Measurements from ENCODE around the gene MYO7A. TPM values are rescaled to one million over a fixed set of nuclear protein-coding genes. Genes with fewer than 3 reads are reported as not detected.

Gene MYO7A
- total and polyA plus RNA-seq, 2 donors (not counting 1 experiment from before 2014, with no cell fraction given) = 0.03 to 0.07 TPM

GRCh38 chr11:77178150-77178549 is 50.1 kb downstream of the MYO7A start:
- Mint-ChIP-seq H3K9me3 (ENCODE audit: insufficient read depth) (no peaks in the 10 kb centered on the region), H3K4me1 (peaks cover 15% of the 10 kb centered on the region), H3K27me3 (no peaks in the 10 kb centered on the region), H3K27ac (no peak overlapping the region), H3K4me3 (no peak overlapping the region)
- Histone ChIP-seq H2AFZ (ENCODE audit: insufficient read depth, low read depth, low read length, poor library complexity, severe bottlenecking) (no peak overlapping the region), H3K9me3 (ENCODE audit: control extremely low read depth in 1 of 3, control insufficient read depth in 2 of 3, insufficient read depth in 1 of 3, low read length in 2 of 3) (no peaks in the 10 kb centered on the region), H3K36me3 (replicated peaks in 1 of 2; ENCODE audit: control extremely low read depth in 1 of 2, control insufficient read depth in 1 of 2, extremely low read depth in 1 of 2, insufficient read depth in 2 of 2, low read length in 1 of 2) (no peaks in the 10 kb centered on the region), H3K9ac (ENCODE audit: low read length) (no peak overlapping the region), H3K27me3 (replicated peaks in 1 of 4; ENCODE audit: control extremely low read depth in 1 of 4, control insufficient read depth in 3 of 4, insufficient read depth in 4 of 4, low read length in 3 of 4) (no peaks in the 10 kb centered on the region), H3K27ac (ENCODE audit: low read length in 2 of 2) (no peak overlapping the region), H3K79me2 (ENCODE audit: control insufficient read depth, insufficient read depth, low read length) (no peaks in the 10 kb centered on the region), H3K4me2 (replicated peaks; ENCODE audit: low read depth, low read length, poor library complexity, severe bottlenecking) (no peak overlapping the region), H3K4me3 (ENCODE audit: control extremely low read depth in 1 of 5, extremely low read depth in 1 of 5, insufficient read depth in 1 of 5, low read depth in 2 of 5, low read length in 4 of 5) (no peak overlapping the region), H4K20me1 (ENCODE audit: control insufficient read depth, insufficient read depth, low read length, poor library complexity, severe bottlenecking) (no peaks in the 10 kb centered on the region), H3K4me1 (ENCODE audit: control insufficient read depth in 2 of 2, insufficient read depth in 2 of 2, low read length in 2 of 2) (peaks cover 0 to 11% of the 10 kb centered on the region in 2 donors)
- ChIA-PET POLR2A (no interaction called here), CTCF (interaction anchor here (1.5 kb wide), 1 partner anchor 9 kb away, joined by 4 read pairs; no protein-coding TSS in a partner anchor)
- 86% methylated on average over 2 of the region's 4 CpGs for WGBS (ENCODE audit: insufficient coverage)
- intact Hi-C loops (cut with micrococcal nuclease) = no loop called here
- DNase-seq = no peak
- no peak for TF ChIP-seq EZH2 (IDR thresholded peaks at IDR 0.05; ENCODE audit: borderline replicate concordance, insufficient read depth, low read depth, low read length, poor library complexity, severe bottlenecking)
- TF ChIP-seq, protein P1, sequence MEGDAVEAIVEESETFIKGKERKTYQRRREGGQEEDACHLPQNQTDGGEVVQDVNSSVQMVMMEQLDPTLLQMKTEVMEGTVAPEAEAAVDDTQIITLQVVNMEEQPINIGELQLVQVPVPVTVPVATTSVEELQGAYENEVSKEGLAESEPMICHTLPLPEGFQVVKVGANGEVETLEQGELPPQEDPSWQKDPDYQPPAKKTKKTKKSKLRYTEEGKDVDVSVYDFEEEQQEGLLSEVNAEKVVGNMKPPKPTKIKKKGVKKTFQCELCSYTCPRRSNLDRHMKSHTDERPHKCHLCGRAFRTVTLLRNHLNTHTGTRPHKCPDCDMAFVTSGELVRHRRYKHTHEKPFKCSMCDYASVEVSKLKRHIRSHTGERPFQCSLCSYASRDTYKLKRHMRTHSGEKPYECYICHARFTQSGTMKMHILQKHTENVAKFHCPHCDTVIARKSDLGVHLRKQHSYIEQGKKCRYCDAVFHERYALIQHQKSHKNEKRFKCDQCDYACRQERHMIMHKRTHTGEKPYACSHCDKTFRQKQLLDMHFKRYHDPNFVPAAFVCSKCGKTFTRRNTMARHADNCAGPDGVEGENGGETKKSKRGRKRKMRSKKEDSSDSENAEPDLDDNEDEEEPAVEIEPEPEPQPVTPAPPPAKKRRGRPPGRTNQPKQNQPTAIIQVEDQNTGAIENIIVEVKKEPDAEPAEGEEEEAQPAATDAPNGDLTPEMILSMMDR (IDR thresholded peaks at IDR 0.05) = no peak
- ATAC-seq (ENCODE audit: low read depth) = no peak

DNA sequence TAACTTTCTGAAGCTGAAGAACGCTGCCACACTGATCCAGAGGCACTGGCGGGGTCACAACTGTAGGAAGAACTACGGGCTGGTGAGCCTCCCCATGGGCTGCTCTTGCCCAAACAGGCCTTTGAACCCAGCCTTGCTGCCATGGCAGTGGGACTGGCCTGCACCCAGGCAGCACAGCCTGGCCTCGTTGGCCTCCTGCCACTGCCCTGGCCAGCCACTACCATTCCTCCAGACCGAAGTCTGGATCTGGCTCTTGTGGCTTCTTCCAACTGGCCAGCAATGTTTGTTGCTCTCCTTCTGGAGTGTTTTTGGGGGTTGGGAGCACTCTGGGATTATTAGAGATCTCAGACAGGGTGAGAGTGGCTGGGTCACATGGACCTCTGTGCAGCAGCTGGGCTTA is 51.0 kb downstream of the MYO7A start:
- no peak overlapping the region for H3K9ac ChIP-seq (ENCODE audit: low read length)
- H3K4me2 ChIP-seq (replicated peaks; ENCODE audit: low read depth, low read length, poor library complexity, severe bottlenecking) = no peak overlapping the region
- WGBS (ENCODE audit: insufficient coverage) = 97% methylated on average over 5 of the region's 5 CpGs
- no peaks in the 10 kb centered on the region for H3K36me3 ChIP-seq (replicated peaks in 1 of 2; ENCODE audit: control extremely low read depth in 1 of 2, control insufficient read depth in 1 of 2, extremely low read depth in 1 of 2, insufficient read depth in 2 of 2, low read length in 1 of 2)
- TF ChIP-seq, protein P1 (IDR thresholded peaks at IDR 0.05) = no peak
- H3K79me2 ChIP-seq (ENCODE audit: control insufficient read depth, insufficient read depth, low read length) = no peaks in the 10 kb centered on the region
- intact Hi-C loops (cut with micrococcal nuclease) = no loop called here
- H3K9me3 Mint-ChIP-seq (ENCODE audit: insufficient read depth) = no peaks in the 10 kb centered on the region
- no peaks in the 10 kb centered on the region for H3K27me3 Mint-ChIP-seq
- no peak overlapping the region for H2AFZ ChIP-seq (ENCODE audit: insufficient read depth, low read depth, low read length, poor library complexity, severe bottlenecking)
- no peaks in the 10 kb centered on the region for H3K9me3 ChIP-seq (ENCODE audit: control extremely low read depth in 1 of 3, control insufficient read depth in 2 of 3, insufficient read depth in 1 of 3, low read length in 2 of 3)
- DNase-seq (no peak), ATAC-seq (ENCODE audit: low read depth) (no peak)
- H3K27ac Mint-ChIP-seq = no peak overlapping the region
- H3K4me1 ChIP-seq (ENCODE audit: control insufficient read depth in 2 of 2, insufficient read depth in 2 of 2, low read length in 2 of 2) = peaks cover 0 to 11% of the 10 kb centered on the region in 2 donors
- no peak overlapping the region for H3K27ac ChIP-seq (ENCODE audit: low read length in 2 of 2)
- no peak overlapping the region for H3K4me3 Mint-ChIP-seq
- no peaks in the 10 kb centered on the region for H3K27me3 ChIP-seq (replicated peaks in 1 of 4; ENCODE audit: control extremely low read depth in 1 of 4, control insufficient read depth in 3 of 4, insufficient read depth in 4 of 4, low read length in 3 of 4)
- H3K4me3 ChIP-seq (ENCODE audit: control extremely low read depth in 1 of 5, extremely low read depth in 1 of 5, insufficient read depth in 1 of 5, low read depth in 2 of 5, low read length in 4 of 5) = no peak overlapping the region
- ChIA-PET CTCF (no interaction called here), POLR2A (no interaction called here)
- H3K4me1 Mint-ChIP-seq = peaks cover 15% of the 10 kb centered on the region
- no peaks in the 10 kb centered on the region for H4K20me1 ChIP-seq (ENCODE audit: control insufficient read depth, insufficient read depth, low read length, poor library complexity, severe bottlenecking)
